PFSK-1 (cell line): Measurements from ENCODE around the gene KIAA0232.

Source experiments
- FOXP2 ChIP-seq: optimal IDR thresholded peaks from 2 replicates; pipeline ENCODE3; 2011; ENCODE audit warnings: borderline replicate concordance, control low read depth, inconsistent platforms; ENCODE audit not compliant: insufficient read depth; ENCODE audit errors: extremely low read length, extremely low read depth
- POLR2AphosphoS5 ChIP-seq: IDR thresholded peaks from 2 replicates; pipeline ENCODE4 v1.6.1; 2012; ENCODE audit warnings: low read depth, mild to moderate bottlenecking, control low read depth, low read length, moderate library complexity
- SIN3A ChIP-seq: IDR thresholded peaks from 2 replicates; pipeline ENCODE4 v1.6.1; 2012; ENCODE audit warnings: mild to moderate bottlenecking, low read length, moderate library complexity, borderline replicate concordance; ENCODE audit not compliant: insufficient read depth
- TAF1 ChIP-seq: IDR thresholded peaks from 2 replicates; pipeline ENCODE4 v1.6.1; 2012; ENCODE audit warnings: low read length, control low read depth, borderline replicate concordance; ENCODE audit not compliant: insufficient read depth
- TF ChIP-seq, protein P1 (sequence below), 2 experiments: IDR thresholded peaks; 2 replicates each; pipeline versions ENCODE4 v1.6.1 to v1.8.0; 2011 to 2012; ENCODE audit warnings: low read depth in 2 of 2, low read length in 2 of 2, control low read depth in 1 of 2, inconsistent platforms in 1 of 2, mild to moderate bottlenecking in 1 of 2, moderate library complexity in 1 of 2; ENCODE audit not compliant: insufficient read depth in 1 of 2

Gene KIAA0232

DNA sequence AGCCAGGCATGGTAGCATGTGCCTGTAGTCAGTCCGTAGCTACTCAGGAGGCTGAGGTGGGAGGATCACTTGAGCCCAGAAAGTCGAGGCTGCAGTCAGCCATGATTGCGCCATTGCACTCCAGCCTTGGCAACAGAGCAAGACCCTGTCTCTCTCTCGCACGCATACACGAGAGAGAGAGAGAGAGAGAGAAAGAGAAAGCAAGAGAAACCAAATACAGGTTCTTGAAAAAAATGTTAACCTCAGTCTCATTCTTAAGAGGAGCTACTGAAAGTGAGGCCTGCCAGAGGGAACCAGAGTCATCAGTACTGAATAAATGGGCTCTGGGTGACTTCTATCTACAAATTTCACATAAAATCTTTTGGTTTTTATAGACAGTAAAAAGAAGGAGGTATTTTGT, 42.9 kb downstream of the KIAA0232 start:
- no peak for TF ChIP-seq FOXP2
- TF ChIP-seq POLR2AphosphoS5: no peak
- no peak for TF ChIP-seq SIN3A
- TF ChIP-seq, protein P1, sequence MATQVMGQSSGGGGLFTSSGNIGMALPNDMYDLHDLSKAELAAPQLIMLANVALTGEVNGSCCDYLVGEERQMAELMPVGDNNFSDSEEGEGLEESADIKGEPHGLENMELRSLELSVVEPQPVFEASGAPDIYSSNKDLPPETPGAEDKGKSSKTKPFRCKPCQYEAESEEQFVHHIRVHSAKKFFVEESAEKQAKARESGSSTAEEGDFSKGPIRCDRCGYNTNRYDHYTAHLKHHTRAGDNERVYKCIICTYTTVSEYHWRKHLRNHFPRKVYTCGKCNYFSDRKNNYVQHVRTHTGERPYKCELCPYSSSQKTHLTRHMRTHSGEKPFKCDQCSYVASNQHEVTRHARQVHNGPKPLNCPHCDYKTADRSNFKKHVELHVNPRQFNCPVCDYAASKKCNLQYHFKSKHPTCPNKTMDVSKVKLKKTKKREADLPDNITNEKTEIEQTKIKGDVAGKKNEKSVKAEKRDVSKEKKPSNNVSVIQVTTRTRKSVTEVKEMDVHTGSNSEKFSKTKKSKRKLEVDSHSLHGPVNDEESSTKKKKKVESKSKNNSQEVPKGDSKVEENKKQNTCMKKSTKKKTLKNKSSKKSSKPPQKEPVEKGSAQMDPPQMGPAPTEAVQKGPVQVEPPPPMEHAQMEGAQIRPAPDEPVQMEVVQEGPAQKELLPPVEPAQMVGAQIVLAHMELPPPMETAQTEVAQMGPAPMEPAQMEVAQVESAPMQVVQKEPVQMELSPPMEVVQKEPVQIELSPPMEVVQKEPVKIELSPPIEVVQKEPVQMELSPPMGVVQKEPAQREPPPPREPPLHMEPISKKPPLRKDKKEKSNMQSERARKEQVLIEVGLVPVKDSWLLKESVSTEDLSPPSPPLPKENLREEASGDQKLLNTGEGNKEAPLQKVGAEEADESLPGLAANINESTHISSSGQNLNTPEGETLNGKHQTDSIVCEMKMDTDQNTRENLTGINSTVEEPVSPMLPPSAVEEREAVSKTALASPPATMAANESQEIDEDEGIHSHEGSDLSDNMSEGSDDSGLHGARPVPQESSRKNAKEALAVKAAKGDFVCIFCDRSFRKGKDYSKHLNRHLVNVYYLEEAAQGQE (IDR thresholded peaks at IDR 0.05; ENCODE audit: insufficient read depth in 1 of 2, low read depth in 2 of 2, low read length in 2 of 2): no peak
- TF ChIP-seq TAF1: no peak

DNA sequence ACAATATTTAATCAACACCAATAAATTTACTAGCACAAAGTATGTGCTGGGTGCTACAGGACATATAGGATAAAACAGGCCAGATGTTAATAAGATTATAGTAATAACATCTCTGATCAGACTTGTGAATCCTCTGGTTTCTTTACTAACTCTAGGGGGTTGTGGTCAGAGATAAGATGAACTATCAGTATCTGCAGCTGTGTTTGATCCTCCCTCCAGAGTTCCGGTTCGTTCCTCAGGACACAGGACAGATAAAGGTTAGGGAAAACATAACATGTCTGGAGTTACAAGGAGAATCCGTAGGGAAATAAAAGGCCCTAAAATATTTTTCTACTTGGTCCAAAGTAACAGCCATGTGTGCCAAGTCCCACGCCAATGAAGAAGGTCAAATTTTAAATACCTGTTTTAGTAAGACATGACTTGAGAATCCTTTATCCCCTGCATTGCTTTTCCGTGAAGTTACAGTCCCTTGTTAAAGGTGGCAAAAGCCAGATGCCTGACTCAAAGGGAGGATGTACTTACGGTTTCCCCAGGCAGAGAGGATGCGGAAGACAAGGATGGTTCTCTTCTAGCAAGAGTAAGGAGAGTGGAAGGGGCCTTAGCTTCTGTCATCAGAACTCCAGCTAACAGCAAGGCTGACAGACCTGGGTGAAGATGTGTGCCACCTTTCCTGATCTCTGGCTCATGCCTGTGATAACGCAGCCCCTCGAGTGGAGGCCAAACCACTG, 44.4 kb downstream of the KIAA0232 start:
- TF ChIP-seq FOXP2: no peak
- no peak for TF ChIP-seq SIN3A
- TF ChIP-seq, protein P1 (IDR thresholded peaks at IDR 0.05; ENCODE audit: insufficient read depth in 1 of 2, low read depth in 2 of 2, low read length in 2 of 2): no peak
- no peak for TF ChIP-seq TAF1
- no peak for TF ChIP-seq POLR2AphosphoS5

DNA sequence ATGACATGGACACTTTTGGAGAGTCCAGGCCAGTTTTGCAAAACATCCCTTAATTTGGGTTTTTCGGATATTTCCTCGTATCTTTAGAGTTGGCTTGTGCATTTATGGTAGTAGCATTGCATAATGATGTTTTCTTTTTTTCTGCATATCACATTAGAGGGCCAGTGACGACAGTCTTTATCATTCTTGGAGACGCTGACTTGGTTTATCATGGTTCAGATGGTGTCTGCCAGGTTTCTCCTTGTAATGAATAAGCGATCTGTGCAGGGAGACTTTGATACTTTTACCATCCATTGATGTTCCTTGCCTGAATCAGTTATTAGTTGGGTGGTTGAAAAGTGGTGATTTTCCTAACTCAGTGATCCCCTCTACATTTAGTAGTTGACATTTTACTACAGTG, 46.6 kb downstream of the KIAA0232 start:
- TF ChIP-seq TAF1 (no peak), SIN3A (no peak), FOXP2 (no peak)
- TF ChIP-seq, protein P1 (IDR thresholded peaks at IDR 0.05; ENCODE audit: insufficient read depth in 1 of 2, low read depth in 2 of 2, low read length in 2 of 2): no peak

DNA sequence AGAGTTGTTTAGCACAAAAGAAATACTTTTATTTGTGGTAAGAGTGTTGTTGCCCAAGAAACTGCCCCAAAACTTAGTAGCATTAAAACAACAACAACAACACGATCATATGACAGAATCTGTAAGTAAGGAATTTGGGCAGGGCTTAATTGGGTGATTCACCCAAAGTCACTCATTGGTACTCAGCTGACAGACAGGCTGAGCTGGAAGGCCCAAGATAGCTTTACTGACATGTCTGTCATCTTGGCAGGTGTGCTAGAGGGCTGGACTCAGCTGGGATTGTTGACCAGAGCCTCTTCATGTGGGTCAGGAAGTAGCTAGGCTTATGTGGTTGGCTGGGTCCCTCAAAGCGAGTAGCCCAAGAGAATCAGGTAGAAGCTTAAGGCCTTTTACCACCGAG, 52.3 kb downstream of the KIAA0232 start:
- TF ChIP-seq POLR2AphosphoS5 (no peak), SIN3A (no peak), TAF1 (no peak), FOXP2 (no peak)
- TF ChIP-seq, protein P1 (IDR thresholded peaks at IDR 0.05; ENCODE audit: insufficient read depth in 1 of 2, low read depth in 2 of 2, low read length in 2 of 2): no peak

DNA sequence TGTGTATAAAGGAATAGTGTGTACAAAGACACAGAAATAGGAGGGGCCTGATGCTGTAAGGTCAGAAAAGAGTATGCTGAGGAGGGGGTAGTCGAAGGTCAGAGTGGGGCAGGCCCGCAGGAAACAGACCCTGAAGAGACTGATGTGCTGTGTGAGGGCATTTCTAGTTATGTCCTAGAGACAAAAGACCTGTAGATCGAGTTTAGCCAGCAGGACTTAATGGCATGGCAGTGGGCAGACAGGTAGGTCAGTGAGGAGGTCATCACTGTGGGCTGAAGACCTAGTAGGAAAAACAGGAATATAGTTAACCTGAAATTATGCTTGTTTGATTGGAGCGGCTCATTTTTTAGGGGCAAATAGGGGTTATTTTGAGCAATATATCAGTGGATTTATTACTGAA, 57.1 kb downstream of the KIAA0232 start:
- TF ChIP-seq POLR2AphosphoS5: no peak
- TF ChIP-seq, protein P1 (IDR thresholded peaks at IDR 0.05; ENCODE audit: insufficient read depth in 1 of 2, low read depth in 2 of 2, low read length in 2 of 2): no peak
- TF ChIP-seq SIN3A: no peak
- no peak for TF ChIP-seq FOXP2
- TF ChIP-seq TAF1: no peak
